Nephron progenitor cell (in vitro differentiated cells): ENCODE measurements around the gene CPED1.

Experiments used
- DNase-seq: peaks from one replicate; pipeline ENCODE4 v3.0.0; 2021
- H3K27ac Mint-ChIP-seq: 2 replicates; pipeline ENCODE4 v1.8.0; 2021; ENCODE audit warnings: mild to moderate bottlenecking, moderate library complexity, mixed read lengths
- H3K27me3 Mint-ChIP-seq: 2 replicates; pipeline ENCODE4 v1.8.0; 2021; ENCODE audit warnings: mild to moderate bottlenecking, low read depth, mixed read lengths; ENCODE audit not compliant: poor library complexity
- H3K36me3 Mint-ChIP-seq: 2 replicates; pipeline ENCODE4 v1.8.0; 2021; ENCODE audit warnings: low read depth, mixed read lengths
- H3K4me1 Mint-ChIP-seq: 2 replicates; pipeline ENCODE4 v1.8.0; 2021; ENCODE audit warnings: mixed read lengths
- H3K4me3 Mint-ChIP-seq: 2 replicates; pipeline ENCODE4 v1.8.0; 2021; ENCODE audit warnings: mild to moderate bottlenecking, moderate library complexity, mixed read lengths
- H3K9me3 Mint-ChIP-seq: 2 replicates; pipeline ENCODE4 v1.8.0; 2021; ENCODE audit warnings: mild to moderate bottlenecking, moderate library complexity, mixed read lengths
- TF ChIP-seq, protein P1 (sequence below): fragments of 200-600 bp; sonication (generic); IDR thresholded peaks from 2 replicates; pipeline ENCODE4 v1.5.0; 2021; ENCODE audit warnings: antibody characterized with exemption

The CPED1 gene

GRCh38 chr7:121045090-121045489 lies 56.6 kb downstream of the CPED1 start:
- Mint-ChIP-seq H3K4me3 (no peak overlapping the region), H3K27me3 (no peaks in the 10 kb centered on the region), H3K9me3 (peaks cover 5% of the 10 kb centered on the region), H3K36me3 (peaks cover 6% of the 10 kb centered on the region), H3K4me1 (peaks cover 23% of the 10 kb centered on the region), H3K27ac (no peak overlapping the region)
- DNase-seq = no peak
- TF ChIP-seq, protein P1, sequence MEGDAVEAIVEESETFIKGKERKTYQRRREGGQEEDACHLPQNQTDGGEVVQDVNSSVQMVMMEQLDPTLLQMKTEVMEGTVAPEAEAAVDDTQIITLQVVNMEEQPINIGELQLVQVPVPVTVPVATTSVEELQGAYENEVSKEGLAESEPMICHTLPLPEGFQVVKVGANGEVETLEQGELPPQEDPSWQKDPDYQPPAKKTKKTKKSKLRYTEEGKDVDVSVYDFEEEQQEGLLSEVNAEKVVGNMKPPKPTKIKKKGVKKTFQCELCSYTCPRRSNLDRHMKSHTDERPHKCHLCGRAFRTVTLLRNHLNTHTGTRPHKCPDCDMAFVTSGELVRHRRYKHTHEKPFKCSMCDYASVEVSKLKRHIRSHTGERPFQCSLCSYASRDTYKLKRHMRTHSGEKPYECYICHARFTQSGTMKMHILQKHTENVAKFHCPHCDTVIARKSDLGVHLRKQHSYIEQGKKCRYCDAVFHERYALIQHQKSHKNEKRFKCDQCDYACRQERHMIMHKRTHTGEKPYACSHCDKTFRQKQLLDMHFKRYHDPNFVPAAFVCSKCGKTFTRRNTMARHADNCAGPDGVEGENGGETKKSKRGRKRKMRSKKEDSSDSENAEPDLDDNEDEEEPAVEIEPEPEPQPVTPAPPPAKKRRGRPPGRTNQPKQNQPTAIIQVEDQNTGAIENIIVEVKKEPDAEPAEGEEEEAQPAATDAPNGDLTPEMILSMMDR = no peak

DNA sequence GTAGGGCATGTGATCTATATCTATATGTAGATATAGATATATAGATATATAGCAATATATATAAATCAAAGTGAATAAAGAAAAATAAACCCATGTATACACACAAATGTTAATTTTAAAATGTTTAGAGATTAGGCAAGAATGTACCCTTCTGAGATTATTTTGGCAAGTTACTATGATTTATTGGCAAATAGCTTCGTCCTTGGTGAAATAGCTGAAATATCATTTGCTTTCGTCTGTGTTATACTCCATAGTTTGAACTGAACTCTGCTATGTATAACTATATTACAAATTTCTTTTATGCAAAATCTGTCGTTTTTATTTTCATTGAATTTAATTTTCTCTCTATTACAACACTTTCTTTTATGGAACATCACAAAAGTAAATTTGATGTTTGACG lies 57.5 kb downstream of the CPED1 start:
- TF ChIP-seq, protein P1 = no peak
- Mint-ChIP-seq H3K36me3 (peaks cover 6% of the 10 kb centered on the region), H3K9me3 (peaks cover 5% of the 10 kb centered on the region), H3K27me3 (peaks cover 3% of the 10 kb centered on the region), H3K27ac (no peak overlapping the region), H3K4me1 (peaks cover 19% of the 10 kb centered on the region), H3K4me3 (no peak overlapping the region)
- DNase-seq = no peak

GRCh38 chr7:121046893-121047468 lies 58.5 kb downstream of the CPED1 start:
- DNase-seq = no peak
- H3K9me3 Mint-ChIP-seq = peaks cover 5% of the 10 kb centered on the region

GRCh38 chr7:121048195-121048594 lies 59.7 kb downstream of the CPED1 start:
- Mint-ChIP-seq H3K4me3 (no peak overlapping the region), H3K27ac (no peak overlapping the region), H3K4me1 (peaks cover 11% of the 10 kb centered on the region)

More at GRCh38 chr7:121046893-121047468, 58.5 kb downstream of the CPED1 start:
- Mint-ChIP-seq H3K27ac (no peak overlapping the region), H3K36me3 (peaks cover 6% of the 10 kb centered on the region), H3K27me3 (peaks cover 4% of the 10 kb centered on the region), H3K4me1 (peaks cover 11% of the 10 kb centered on the region), H3K4me3 (no peak overlapping the region)
- TF ChIP-seq, protein P1 = no peak

GRCh38 chr7:121049028-121049791 lies 60.7 kb downstream of the CPED1 start:
- Mint-ChIP-seq H3K27me3 (peaks cover 4% of the 10 kb centered on the region), H3K36me3 (peaks cover 6% of the 10 kb centered on the region), H3K4me3 (no peak overlapping the region), H3K4me1 (peaks cover 7% of the 10 kb centered on the region), H3K9me3 (peaks cover 5% of the 10 kb centered on the region), H3K27ac (no peak overlapping the region)
- no peak for DNase-seq
- TF ChIP-seq, protein P1 = no peak

More at GRCh38 chr7:121048195-121048594, 59.7 kb downstream of the CPED1 start:
- peaks cover 5% of the 10 kb centered on the region for H3K9me3 Mint-ChIP-seq
- TF ChIP-seq, protein P1 = no peak
- H3K36me3 Mint-ChIP-seq = peaks cover 6% of the 10 kb centered on the region
- H3K27me3 Mint-ChIP-seq = peaks cover 4% of the 10 kb centered on the region
- DNase-seq = no peak

GRCh38 chr7:121049897-121050296 lies 61.4 kb downstream of the CPED1 start:
- no peak for DNase-seq
- TF ChIP-seq, protein P1 = no peak
- Mint-ChIP-seq H3K4me1 (peaks cover 4% of the 10 kb centered on the region), H3K4me3 (no peak overlapping the region), H3K27ac (no peak overlapping the region), H3K36me3 (peaks cover 6% of the 10 kb centered on the region), H3K27me3 (peaks cover 4% of the 10 kb centered on the region), H3K9me3 (peaks cover 5% of the 10 kb centered on the region)
